GM23248 (cell line): Measurements from ENCODE around the gene TNIK.

Experiments used
- EZH2 ChIP-seq: fragments of 200-600 bp; sonication (generic); IDR thresholded peaks from 2 replicates; pipeline ENCODE4 v1.6.1; 2018; ENCODE audit warnings: antibody characterized with exemption, mild to moderate bottlenecking; ENCODE audit not compliant: insufficient read depth, poor library complexity, severe bottlenecking
- EZH2phosphoT487 ChIP-seq: fragments of 200-600 bp; sonication (generic); IDR thresholded peaks from 2 replicates; pipeline ENCODE4 v1.6.1; 2018; ENCODE audit warnings: antibody characterized with exemption, moderate library complexity, mild to moderate bottlenecking, low read depth; ENCODE audit not compliant: insufficient read depth

GRCh38 chr3:171436380-171436779, 23.8 kb downstream of the TNIK start:
- no peak for TF ChIP-seq EZH2
- no peak for TF ChIP-seq EZH2phosphoT487
